ENCODE results near the gene LRRC32.

Gene LRRC32

DNA sequence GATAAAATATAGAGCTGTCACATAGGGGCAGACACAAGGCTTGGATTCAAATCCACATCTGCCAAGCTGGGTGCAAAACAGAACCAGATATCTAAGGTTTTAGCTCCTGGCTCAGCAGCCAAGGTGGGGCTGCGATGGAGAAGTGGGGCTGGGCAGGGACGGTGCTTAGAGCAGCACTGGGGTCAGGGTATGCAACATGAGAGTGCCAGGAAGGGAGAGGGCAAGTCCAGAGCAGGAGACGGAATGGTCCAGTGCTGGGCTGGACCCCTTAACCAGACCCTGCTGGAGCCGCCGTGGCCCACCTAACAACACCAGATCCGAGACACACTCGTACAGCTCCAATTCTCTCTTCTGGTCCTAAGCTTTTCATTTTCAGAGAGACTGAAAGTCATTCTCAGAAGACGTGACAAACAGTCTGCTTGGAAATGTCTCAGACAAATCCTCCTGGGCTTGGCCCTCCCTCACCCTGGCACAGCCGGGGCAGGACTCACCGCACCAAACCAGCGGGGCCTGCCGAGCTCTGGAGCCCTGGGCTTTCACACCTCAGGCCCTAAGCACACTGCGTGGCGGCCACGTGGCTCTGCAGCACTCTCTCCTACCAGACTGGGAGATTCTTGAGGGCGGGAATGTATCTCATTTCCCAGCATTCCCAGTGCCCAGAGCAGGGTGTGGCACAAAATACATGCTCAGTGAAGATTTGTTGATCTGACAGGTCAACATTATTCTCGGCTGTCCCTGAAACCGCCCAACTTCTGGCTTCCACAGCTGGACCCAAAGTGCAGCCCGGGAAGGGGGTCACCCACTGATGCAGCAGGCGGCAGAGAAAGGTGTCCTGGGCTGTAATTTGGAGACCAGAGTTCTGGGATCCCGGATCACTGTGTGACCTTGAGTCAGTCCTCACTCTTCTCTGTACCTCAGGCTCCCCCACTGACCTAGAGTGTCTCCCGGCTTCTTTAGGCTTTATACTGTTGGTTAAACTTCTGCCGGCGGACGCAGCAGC, 11.6 kb downstream of the LRRC32 start:
- no peak overlapping the region for H3K18ac ChIP-seq (ENCODE audit: low read depth in 1 of 2, low read length in 2 of 2)
- H3K9me3 ChIP-seq (ENCODE audit: control insufficient read depth, low read length): no peaks in the 10 kb centered on the region
- H3K9ac ChIP-seq (ENCODE audit: low read length): no peak overlapping the region
- no peak overlapping the region for H2BK15ac ChIP-seq (ENCODE audit: low read depth, poor library complexity, severe bottlenecking)
- peaks cover 5% of the 10 kb centered on the region for H3K4me1 ChIP-seq (ENCODE audit: control insufficient read depth, insufficient read depth, low read depth, low read length)
- H4K91ac ChIP-seq (ENCODE audit: low read length): no peak overlapping the region
- no peak overlapping the region for H3K4me2 ChIP-seq (ENCODE audit: low read length, poor library complexity, severe bottlenecking)
- DNase-seq: no peak
- H2BK12ac ChIP-seq (ENCODE audit: low read length in 2 of 2): no peak overlapping the region
- H2AK5ac ChIP-seq (ENCODE audit: low read length, severe bottlenecking): no peak overlapping the region
- no peak overlapping the region for H3K14ac ChIP-seq (ENCODE audit: low read length in 2 of 2)
- peaks cover 52 to 83% of the 10 kb centered on the region in 2 experiments for H3K36me3 ChIP-seq (ENCODE audit: control insufficient read depth in 1 of 2, insufficient read depth in 2 of 2, low read depth in 1 of 2, low read length in 2 of 2)
- no peak overlapping the region for H2BK120ac ChIP-seq (ENCODE audit: low read depth, low read length)
- no peaks in the 10 kb centered on the region for H3K79me1 ChIP-seq (replicated peaks; ENCODE audit: low read length, poor library complexity, severe bottlenecking)
- H3K4me3 ChIP-seq (ENCODE audit: insufficient read depth in 1 of 2, low read depth in 1 of 2, low read length in 2 of 2): no peak overlapping the region
- peaks cover 0 to 3% of the 10 kb centered on the region in 2 experiments for H3K27me3 ChIP-seq (ENCODE audit: control insufficient read depth in 1 of 2, insufficient read depth in 1 of 2, low read length in 2 of 2)
- no peak overlapping the region for H3K27ac ChIP-seq (ENCODE audit: low read length, poor library complexity, severe bottlenecking)
- 90% methylated on average over 24 of the region's 25 CpGs for WGBS
- H2BK5ac ChIP-seq (ENCODE audit: low read depth, low read length, poor library complexity, severe bottlenecking): no peak overlapping the region
- H3K4ac ChIP-seq (ENCODE audit: low read depth in 1 of 2, low read length in 2 of 2): no peak overlapping the region
- no peak overlapping the region for H4K8ac ChIP-seq (ENCODE audit: low read length)
- no peak overlapping the region for H3K23ac ChIP-seq (ENCODE audit: low read length in 2 of 2)
- H2AFZ ChIP-seq (ENCODE audit: low read depth, low read length): no peak overlapping the region

- DNase-seq: no peak
- Histone ChIP-seq H2AFZ (ENCODE audit: low read depth, low read length) (no peak overlapping the region), H3K36me3 (ENCODE audit: control insufficient read depth in 1 of 2, insufficient read depth in 2 of 2, low read depth in 1 of 2, low read length in 2 of 2) (peaks cover 45 to 76% of the 10 kb centered on the region in 2 experiments), H2BK15ac (ENCODE audit: low read depth, poor library complexity, severe bottlenecking) (no peak overlapping the region), H3K4me3 (ENCODE audit: insufficient read depth in 1 of 2, low read depth in 1 of 2, low read length in 2 of 2) (no peak overlapping the region), H2BK120ac (ENCODE audit: low read depth, low read length) (no peak overlapping the region), H3K18ac (ENCODE audit: low read depth in 1 of 2, low read length in 2 of 2) (no peak overlapping the region), H3K9me3 (ENCODE audit: control insufficient read depth, low read length) (no peaks in the 10 kb centered on the region), H4K8ac (ENCODE audit: low read length) (no peak overlapping the region), H3K79me1 (replicated peaks; ENCODE audit: low read length, poor library complexity, severe bottlenecking) (no peaks in the 10 kb centered on the region), H3K27ac (ENCODE audit: low read length, poor library complexity, severe bottlenecking) (no peak overlapping the region), H3K4me1 (ENCODE audit: control insufficient read depth, insufficient read depth, low read depth, low read length) (peaks cover 4% of the 10 kb centered on the region), H2BK5ac (ENCODE audit: low read depth, low read length, poor library complexity, severe bottlenecking) (no peak overlapping the region), H3K14ac (ENCODE audit: low read length in 2 of 2) (no peak overlapping the region), H4K91ac (ENCODE audit: low read length) (no peak overlapping the region), H3K4ac (ENCODE audit: low read depth in 1 of 2, low read length in 2 of 2) (no peak overlapping the region), H2BK12ac (ENCODE audit: low read length in 2 of 2) (no peak overlapping the region), H2AK5ac (ENCODE audit: low read length, severe bottlenecking) (no peak overlapping the region), H3K23ac (ENCODE audit: low read length in 2 of 2) (no peak overlapping the region), H3K9ac (ENCODE audit: low read length) (no peak overlapping the region), H3K27me3 (ENCODE audit: control insufficient read depth in 1 of 2, insufficient read depth in 1 of 2, low read length in 2 of 2) (peaks cover 0 to 3% of the 10 kb centered on the region in 2 experiments), H3K4me2 (ENCODE audit: low read length, poor library complexity, severe bottlenecking) (no peak overlapping the region)
- WGBS: 63% methylated on average over 3 of the region's 3 CpGs
Measured at GRCh38 chr11:76658231-76658630, 12.3 kb downstream of the LRRC32 start.

DNA sequence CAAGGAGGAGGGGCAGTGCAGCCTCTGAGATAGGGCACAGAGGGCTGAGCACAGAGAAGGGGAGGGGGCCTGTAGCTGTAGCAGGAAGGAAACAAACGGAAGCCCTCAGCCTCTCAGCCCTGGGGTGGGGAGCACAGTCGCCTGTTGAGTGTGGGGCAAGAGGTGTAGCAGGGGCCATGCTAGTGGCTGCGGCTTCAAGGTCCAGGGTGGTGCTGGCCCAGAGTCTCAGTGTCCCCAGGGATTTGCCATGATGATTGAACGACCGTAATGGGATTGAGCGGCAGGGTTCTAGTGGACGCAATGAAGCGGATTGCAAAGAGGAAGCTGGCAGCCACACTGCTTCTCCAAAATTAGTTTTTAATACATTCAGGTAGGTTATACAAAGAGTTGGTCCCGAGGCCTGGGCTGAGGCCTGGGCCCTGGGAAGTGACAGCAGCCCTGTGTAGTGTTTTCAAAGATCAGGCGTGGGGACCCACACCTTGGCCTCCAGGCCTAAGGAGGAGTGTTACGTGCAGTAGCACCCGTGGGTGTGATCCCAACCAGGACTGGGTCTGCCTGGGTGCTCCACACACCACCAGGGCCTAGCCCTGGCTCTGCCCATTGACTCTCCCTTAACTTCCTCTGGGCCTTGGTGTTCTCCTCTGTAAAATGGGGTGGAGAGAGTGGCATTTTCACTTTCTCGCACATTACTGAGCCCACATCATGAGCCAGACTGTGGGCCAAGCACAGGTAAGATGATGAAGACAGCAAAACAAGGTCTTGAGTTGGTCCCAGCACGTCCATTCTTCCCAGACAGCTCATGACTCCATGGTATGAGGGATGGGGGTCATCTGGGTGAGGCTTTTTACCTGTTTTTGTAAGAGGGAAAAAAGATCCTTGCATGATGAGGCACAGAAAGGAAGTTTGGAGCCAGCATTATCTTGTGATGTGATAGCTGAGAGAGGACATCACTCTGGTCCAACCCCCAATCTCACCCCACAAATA, 13.1 kb downstream of the LRRC32 start:
- H3K27ac ChIP-seq (ENCODE audit: low read length, poor library complexity, severe bottlenecking): no peak overlapping the region
- H4K8ac ChIP-seq (ENCODE audit: low read length): peak overlapping the region; percentile 66
- WGBS: 87% methylated on average over 14 of the region's 14 CpGs

More for the DNA sequence above, 13.1 kb downstream of the LRRC32 start:
- Histone ChIP-seq H3K4me1 (ENCODE audit: control insufficient read depth, insufficient read depth, low read depth, low read length) (peaks cover 4% of the 10 kb centered on the region), H2BK5ac (ENCODE audit: low read depth, low read length, poor library complexity, severe bottlenecking) (no peak overlapping the region), H4K91ac (ENCODE audit: low read length) (peak overlapping the region; percentile 52), H2BK15ac (ENCODE audit: low read depth, poor library complexity, severe bottlenecking) (peak overlapping the region; percentile 3), H3K27me3 (ENCODE audit: control insufficient read depth in 1 of 2, insufficient read depth in 1 of 2, low read length in 2 of 2) (peaks cover 0 to 3% of the 10 kb centered on the region in 2 experiments), H3K14ac (ENCODE audit: low read length in 2 of 2) (no peak overlapping the region), H3K18ac (ENCODE audit: low read depth in 1 of 2, low read length in 2 of 2) (peak overlapping the region; percentile 14 to 45), H3K79me1 (replicated peaks; ENCODE audit: low read length, poor library complexity, severe bottlenecking) (no peaks in the 10 kb centered on the region), H3K4me2 (ENCODE audit: low read length, poor library complexity, severe bottlenecking) (no peak overlapping the region), H3K4ac (ENCODE audit: low read depth in 1 of 2, low read length in 2 of 2) (no peak overlapping the region), H3K23ac (ENCODE audit: low read length in 2 of 2) (no peak overlapping the region), H2BK12ac (ENCODE audit: low read length in 2 of 2) (peak overlapping the region in 1 of 2 experiments; percentile 67), H3K36me3 (ENCODE audit: control insufficient read depth in 1 of 2, insufficient read depth in 2 of 2, low read depth in 1 of 2, low read length in 2 of 2) (peaks cover 40 to 69% of the 10 kb centered on the region in 2 experiments), H2AK5ac (ENCODE audit: low read length, severe bottlenecking) (no peak overlapping the region), H3K9ac (ENCODE audit: low read length) (peak overlapping the region; percentile 4), H3K4me3 (ENCODE audit: insufficient read depth in 1 of 2, low read depth in 1 of 2, low read length in 2 of 2) (no peak overlapping the region), H2AFZ (ENCODE audit: low read depth, low read length) (no peak overlapping the region), H2BK120ac (ENCODE audit: low read depth, low read length) (no peak overlapping the region), H3K9me3 (ENCODE audit: control insufficient read depth, low read length) (no peaks in the 10 kb centered on the region)
- DNase-seq: no peak

Data from mesenchymal stem cell (in vitro differentiated cells and primary cell).